DMS 273 (cell line): ENCODE results near the gene TNFSF11.
A peak's percentile ranks its signal among the peaks of the same experiment; 100 is the strongest.

Experiments
- DNase-seq: peaks from one replicate; lab custom pipeline; 2025; ENCODE audit not compliant: unreplicated experiment; lab: John Stamatoyannopoulos, UW

The TNFSF11 gene, protein sequence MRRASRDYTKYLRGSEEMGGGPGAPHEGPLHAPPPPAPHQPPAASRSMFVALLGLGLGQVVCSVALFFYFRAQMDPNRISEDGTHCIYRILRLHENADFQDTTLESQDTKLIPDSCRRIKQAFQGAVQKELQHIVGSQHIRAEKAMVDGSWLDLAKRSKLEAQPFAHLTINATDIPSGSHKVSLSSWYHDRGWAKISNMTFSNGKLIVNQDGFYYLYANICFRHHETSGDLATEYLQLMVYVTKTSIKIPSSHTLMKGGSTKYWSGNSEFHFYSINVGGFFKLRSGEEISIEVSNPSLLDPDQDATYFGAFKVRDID

DNA sequence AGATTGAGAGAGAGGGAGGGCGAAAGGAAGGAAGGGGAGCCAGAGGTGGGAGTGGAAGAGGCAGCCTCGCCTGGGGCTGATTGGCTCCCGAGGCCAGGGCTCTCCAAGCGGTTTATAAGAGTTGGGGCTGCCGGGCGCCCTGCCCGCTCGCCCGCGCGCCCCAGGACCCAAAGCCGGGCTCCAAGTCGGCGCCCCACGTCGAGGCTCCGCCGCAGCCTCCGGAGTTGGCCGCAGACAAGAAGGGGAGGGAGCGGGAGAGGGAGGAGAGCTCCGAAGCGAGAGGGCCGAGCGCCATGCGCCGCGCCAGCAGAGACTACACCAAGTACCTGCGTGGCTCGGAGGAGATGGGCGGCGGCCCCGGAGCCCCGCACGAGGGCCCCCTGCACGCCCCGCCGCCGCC, at the start of gene TNFSF11:
Gene TNFSF11, plus strand, starts transcription at position 142 of the 400 bp plus-strand sequence. Its CDS starts 152 bp downstream, at position 294.
- peak; percentile 54 for DNase-seq

DNA sequence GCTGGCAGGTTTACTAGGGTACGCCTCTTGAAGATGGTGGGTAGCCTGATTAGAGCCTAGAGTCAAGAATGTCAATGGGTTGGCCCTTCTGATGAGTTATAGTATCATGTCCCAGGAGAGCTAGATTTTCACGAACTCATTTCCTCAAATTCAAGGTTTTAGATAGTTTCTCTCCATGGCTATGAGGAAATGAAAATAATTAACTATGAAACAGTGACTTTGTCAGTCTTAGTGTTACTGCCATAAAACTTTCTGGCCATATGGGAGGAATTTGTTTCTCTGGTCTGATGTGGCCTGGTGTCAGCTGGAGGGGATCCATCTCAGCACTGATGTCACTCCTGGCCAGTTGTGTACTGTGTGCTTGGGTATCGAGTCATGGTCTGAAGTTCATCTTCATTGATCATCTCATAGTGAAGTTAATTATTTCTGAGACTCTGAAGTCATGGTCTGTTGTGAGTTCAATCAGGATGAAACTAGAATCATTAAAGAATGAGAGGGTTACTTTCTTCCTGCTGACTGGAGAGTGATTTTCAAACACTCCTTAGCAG, 49.4 kb upstream of the TNFSF11 start:
- no peak for DNase-seq

DNA sequence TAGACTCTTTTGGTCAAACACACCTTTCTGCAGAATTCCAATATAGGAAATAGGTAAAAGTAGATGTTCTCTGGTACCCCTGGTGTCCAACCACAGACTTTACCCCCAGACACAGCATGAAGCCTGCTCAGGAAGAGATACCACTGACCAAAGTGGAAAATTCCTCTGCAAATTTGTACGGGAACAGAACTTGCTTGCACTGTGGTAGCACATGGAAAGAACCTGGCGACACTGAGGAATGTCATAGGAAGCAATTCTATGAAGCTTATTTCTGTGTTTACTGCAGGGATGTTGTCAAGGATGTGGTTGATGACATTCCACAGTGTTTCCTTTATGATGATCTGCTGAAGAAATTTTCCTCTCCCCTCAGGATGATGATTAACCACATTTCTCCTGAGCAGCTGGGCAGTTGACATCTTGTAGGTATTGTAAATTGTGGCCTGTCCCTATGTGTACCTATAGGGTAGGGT, 48.9 kb upstream of the TNFSF11 start:
- DNase-seq, result no peak

DNA sequence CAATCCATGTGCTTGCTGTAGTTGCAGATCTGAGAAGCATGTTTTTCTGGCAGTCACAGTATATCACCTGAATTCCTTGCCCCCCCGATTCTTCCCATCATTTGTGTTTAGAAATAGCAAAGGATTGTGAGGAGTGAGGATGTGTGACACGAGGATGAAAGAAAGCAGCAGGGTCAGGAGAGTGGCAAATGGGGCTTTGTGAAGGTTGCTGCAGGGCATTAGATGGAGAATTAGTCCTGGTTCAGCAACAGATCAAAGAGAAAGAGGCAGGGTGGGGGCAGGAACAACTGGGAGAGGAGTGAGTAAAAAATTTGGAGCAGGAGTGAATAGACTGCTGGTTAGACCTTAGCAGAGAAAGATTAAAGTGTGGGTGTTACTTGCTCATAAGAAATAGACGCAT, 47.7 kb upstream of the TNFSF11 start:
- no peak for DNase-seq

DNA sequence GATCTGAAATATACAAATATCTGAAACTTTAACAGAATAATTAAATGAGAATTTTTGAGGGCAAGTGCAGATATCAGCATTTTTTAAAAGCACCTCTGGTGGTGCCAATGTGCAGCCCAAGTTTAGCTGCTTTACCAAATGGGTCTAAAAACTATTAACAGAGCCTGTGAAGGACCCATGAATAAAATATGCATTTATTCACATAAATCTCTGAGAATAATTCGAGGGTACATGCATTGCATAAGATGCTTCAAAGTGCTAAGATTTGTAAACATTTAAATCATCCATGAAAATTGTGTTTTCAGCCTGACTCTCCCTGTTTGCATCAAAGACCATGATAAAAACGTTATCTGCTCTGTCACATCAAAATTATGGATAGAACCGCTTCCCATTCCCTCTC, 47.1 kb upstream of the TNFSF11 start:
- no peak for DNase-seq

DNA sequence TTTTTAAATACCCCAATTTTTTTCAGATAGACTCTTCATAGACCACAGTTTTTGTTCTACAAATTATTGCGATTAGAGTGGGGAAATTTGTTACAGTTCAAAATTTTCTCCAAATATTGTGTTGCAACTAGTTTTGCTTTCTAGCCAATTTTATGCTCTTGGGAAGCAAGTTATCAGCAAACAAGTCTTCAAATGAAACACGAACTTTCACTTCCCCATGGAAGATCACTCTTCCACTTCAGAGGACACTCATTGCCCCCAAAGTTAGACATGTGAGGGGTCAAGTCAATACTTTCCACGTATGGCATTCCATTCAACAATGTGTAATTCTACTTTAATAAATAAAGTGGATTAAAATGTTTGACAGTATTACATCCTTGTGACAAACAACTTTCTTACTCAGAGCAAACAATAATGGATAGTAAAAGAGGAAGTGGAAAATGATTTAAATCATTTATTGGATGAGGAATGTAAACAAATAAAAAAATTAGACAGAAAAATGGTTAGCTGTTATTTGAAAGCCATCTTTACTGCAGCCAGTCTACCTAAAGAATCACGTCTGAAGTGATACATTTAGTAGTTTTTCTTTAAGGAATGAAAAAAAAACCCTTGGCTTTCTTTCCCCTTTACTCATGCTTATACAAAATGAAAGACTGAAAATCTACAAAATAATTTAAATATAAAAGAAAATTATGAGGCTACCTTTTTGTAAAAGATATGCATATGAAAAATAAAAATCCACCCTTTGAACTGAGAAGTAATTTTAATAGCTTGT, 41.2 kb upstream of the TNFSF11 start:
- no peak for DNase-seq

DNA sequence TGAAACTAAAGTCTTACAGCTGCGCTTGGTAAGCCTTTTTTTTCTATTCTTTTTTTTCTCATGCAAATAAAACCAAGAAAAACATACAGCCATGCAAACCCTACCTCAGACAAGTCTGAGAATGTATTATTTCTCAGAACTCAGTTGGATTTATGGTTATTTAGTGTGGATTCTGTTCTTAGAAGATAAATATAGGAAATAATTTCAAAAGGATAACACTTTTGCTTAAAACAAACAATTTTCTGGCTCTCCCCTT, 40.7 kb upstream of the TNFSF11 start:
- no peak for DNase-seq

DNA sequence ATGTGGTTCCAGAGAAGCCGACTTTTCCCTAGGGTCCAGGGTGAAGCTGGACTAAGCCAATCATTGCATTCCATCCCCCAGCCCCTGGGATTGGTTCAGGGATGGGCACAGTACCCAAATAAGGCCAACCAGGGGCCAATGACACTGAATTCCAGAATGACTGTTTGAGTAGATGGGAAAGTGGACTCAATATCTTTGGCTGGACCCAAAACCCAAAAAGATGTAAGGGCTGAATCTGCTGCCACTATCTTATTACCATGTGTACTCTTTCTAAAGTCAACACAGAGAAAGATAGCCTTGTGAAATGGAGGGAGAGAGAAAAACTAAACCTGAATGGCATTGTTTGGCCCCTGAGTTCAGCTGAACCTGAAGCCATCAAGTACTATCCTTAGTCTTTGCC, 39.2 kb upstream of the TNFSF11 start:
- DNase-seq, result no peak

DNA sequence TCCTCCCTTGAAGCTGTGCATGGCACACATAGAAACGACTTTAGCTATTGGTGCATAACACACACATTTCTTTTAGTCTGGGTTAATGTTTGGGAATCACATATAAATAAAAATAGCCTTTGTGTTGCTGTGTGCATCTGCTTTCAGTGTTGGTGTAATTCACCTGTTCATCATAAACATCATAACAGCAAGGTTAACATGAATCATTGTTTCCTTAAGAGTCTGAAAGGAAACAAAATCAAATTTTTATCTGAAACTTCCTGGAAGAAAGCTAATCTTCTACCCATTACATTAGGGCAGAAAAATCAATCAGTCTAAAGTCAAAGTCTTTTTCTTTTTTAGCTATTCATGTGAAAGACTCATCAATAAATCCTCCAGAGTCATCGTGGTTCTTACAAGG, 35.0 kb upstream of the TNFSF11 start:
- no peak for DNase-seq

DNA sequence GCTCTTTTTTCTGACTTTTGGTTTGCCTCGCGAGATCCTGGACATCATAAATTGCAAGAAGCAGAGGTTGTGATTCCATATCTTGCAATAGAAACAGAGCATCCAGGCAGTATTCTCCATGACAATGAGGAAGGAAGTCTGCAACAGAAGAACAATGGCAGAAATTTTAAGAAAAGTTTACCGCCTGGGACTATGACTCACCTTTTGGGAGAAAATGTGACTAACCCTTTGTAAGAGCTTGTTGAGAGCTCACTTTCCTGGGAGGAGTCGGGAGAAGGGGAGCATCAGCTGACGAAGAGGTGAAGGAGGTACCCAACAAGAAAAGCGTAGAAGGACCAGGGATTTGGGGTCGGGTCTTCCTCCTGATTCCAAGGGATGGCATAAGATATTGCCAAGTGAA, 34.3 kb upstream of the TNFSF11 start:
- no peak for DNase-seq

DNA sequence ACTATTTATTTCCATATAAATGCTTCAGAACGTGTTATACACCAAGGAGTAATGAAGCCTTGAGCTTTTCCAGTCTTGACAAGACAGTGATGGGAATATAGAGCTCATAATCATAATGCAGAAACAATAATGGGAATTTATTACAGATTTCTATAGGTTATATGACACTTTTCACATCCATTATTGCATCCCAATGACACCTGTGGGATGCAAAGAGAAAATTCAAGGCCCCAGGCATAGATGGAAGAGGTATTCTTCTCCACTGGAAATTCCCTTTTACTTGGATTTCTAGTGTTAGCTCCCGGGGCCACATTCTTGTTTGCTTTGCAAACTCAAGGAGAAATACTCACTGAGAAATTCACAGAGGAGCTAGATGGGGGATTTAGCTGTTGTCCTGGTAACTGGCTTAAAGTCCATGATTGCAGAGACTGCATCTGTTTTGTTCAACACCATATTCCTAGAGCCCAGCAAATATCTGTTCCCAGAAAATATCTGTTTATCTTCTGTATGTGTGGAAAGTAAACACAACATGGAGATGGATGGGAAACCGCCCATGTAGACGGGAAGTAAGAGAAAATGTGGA, 30.6 kb upstream of the TNFSF11 start:
- no peak for DNase-seq

DNA sequence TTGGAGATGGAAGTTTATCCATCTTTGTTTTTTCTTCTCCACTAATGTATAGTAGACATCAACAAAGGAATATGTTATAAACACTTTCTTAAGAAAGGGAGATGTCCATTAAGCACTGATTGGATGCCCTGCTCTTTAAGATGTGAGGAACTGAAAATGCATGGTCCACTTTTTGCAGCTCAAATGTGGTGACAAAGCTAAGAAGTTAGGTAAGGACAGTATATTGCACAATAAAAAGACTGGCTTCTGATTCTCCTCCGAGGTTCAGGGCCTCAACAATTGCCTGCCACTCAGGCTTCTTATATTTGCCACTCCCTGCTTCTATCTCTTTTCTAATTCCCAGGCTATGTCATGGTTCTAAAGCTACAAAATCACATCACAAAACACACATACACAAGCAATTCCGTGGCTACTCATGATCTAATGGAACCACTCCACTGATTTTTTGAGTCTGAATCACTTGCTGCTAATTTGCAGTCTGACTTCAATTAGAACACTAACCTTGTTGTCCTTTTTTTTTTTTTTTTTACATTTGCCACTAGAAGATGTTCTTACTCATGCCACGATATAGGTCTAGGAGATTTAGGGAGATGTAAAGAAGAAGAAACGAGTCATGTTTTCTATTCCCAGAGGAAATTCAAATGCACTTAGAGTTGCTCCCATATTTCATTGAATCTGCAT, 29.6 kb upstream of the TNFSF11 start:
- DNase-seq, result no peak

DNA sequence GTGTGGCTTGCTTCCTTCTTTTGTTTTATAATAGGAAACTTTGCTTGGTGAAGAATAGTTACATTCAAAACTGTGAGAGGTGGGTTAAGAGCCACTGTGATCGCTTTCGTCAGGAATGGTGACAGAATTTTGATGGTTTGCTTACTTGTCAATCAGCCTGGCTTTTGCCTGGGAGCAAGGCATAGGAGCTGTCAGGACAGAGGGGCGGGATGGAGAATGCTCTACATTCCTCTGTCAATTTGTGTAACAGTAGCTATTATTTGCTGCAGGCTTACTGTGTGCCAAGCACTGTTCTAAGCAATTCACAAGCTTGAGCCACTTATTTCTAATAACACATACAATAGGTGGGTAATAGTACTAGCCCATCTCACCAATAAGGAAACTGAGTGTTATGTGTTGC, 28.1 kb upstream of the TNFSF11 start:
- no peak for DNase-seq

DNA sequence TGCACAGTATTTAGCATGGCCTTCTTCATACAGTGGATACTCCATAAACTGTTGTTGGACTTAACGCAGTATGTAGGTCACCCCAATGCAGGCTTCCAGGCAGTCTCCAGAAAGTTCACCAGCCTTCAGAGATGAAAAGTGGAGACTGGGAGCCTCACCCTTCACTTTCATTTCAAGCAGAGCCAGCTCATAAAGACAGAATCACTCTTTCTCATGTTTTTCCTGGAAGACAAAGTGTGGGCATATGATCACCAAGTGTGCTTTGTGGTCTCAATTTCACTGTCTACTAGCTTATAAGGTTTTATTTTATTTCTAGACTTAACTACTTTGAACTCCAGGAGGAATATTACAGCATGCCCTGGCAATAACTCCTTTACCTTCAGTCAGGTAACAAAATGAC, 26.3 kb upstream of the TNFSF11 start:
- no peak for DNase-seq

DNA sequence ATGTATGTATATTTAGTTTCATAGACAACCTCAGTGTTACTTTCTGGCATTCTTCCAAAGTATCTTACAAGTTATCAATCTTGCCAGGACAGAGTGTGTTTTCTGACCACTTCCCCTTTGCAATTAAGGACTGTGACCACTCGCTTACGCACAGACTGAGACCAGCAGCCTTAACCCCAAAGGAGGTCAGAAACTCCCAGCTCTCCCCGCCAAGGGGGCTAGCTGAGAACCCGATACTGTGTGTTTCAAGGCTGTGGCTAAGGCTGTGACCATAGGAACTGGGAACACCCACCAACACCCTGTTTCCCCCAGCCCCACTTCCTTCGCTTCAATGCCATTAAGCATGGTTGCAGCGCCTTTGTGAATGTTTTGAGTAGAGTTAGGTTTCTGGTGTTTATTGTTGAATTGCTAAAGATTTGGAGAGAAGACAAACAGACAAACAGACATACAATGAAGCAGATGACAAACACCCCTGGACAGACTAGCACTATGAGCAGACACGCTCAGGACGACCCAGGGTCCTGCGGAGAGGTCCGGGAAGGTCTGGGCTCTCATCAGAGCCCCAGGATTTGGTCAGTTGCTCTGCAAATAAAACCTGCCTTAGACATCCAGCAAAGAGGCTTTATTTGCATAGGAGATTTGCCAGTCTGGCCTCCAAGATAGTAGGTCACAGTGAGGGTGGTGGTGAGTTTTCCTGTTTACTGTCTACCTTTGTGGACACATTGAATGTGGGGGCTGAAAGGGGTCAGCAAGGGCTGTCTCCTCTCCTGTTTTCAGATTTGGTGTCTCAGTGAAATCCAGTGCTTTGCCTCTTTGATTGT, 25.0 kb upstream of the TNFSF11 start:
- DNase-seq, result no peak

DNA sequence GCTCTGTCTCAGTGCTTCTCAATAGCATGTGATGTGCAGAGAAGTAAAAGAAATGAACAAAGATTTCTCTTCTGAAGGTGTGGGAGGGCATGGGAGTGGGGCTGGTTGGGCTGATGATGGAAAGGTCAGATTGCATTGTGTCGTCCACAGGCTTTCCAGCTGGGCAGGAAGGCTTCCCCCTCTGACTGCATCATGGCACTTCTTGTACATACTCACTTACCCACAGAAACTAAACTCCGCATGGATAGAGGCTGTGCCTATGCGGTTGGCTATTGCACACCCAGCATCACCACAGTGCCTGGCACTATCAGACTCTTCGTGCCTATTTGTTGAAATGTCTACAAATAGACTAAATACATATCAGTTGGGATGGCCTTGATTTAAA, 24.4 kb upstream of the TNFSF11 start:
- no peak for DNase-seq

DNA sequence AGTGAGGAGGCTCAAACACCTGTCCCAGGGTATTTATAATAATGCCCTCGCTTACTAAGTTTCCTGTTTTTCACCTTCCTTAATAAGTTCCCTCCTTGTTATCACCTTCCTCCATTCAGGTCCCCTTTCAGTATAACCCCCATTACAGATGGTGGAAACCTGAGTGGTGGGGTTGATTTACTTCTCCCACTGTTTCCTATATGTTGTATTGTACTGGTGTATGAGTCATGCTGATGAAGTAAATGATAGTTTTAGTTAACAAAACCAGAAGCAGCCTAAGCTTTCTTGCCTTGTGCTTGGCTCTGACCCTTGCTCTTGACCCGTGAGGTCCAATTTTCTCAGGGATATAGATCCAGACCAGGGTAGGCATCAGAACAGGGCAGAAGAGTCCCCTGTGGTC, 22.3 kb upstream of the TNFSF11 start:
- DNase-seq, result no peak

DNA sequence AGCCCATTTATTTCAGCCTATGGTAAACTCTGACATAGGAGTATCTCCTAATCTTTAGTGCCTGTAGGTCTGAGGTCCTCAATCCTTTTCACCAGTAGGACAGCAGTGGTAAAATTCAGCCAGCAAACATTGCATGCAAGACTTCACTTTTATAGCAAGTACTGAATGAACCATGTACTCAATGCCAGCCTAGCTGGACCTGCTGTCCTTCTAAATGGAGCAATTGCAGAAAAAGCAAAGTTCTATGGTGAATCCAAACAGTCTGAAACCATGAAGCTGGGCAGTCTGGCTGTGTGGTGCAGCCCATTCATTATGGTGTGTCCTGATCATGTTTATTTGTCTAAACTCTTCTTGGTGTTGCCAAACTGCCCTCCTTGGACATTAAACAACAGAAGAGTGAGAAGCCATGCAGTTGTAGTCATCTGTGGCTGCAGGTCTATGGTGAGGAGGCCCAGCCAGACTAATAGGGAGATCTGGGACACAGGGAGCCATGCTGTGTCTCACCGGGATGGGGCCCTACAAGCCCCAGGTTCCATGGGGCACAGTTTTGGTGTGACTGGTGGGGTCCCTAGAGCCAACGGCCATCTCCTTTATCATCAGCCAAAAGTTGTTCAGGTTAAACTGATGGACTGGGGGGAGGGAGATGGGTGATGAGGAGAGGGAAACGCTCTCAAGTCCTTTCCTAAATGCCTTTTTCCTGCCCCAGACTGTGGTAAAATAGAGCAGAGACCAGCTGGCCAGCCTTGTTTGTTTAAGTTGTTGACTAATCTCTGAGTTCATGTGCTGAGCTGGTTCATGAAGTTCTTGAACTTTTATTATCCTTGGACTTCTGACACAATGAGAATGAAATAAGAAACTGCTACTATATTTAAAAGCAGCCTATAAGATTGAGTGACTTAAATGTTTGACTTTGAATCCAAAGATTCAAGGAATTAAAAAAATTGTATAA, 20.6 kb upstream of the TNFSF11 start:
- DNase-seq, result no peak

DNA sequence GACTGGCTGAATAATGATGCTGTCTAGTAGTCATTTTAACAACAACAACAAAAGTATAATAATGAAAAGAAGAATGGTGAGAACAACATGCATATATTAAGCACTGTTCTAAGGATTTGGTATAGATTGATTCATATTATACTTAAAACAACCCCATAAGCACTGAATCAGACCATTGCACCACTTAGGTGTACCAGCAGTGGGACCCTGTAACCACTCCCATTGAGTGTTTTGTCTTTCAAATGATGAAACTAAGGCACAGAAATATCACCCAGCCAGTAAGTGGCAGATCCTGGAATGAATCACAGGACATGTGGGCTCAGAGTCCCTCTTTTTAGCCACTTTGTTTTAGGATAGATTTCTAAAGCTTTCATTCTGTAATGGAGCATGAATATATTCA, 14.9 kb upstream of the TNFSF11 start:
- DNase-seq, result no peak
